Sigmoid colon (tissue), 4 donors: ENCODE data around the gene CBLN3.

Source experiments
- CTCF ChIP-seq, 4 experiments: fragments of 450-650 bp in 3 of 4; fragments of 200-600 bp in 1 of 4; IDR thresholded peaks; one replicate each; pipeline ENCODE4 v1.5.1; 2016 to 2019; ENCODE audit warnings: antibody characterized with exemption in 4 of 4, mild to moderate bottlenecking in 3 of 4, moderate library complexity in 2 of 4
- EP300 ChIP-seq, 4 donors: sonication (generic); formaldehyde crosslinking; IDR thresholded peaks; one replicate each; pipeline ENCODE4 v1.6.1; 2017; ENCODE audit warnings: antibody characterized with exemption in 4 of 4
- POLR2A ChIP-seq, 2 donors: fragments of 450-650 bp; IDR thresholded peaks; one replicate each; pipeline ENCODE4 v1.6.1; 2016; ENCODE audit warnings: antibody characterized with exemption in 2 of 2, mild to moderate bottlenecking in 2 of 2, moderate library complexity in 2 of 2
- POLR2AphosphoS5 ChIP-seq, 4 donors: sonication (generic); formaldehyde crosslinking; IDR thresholded peaks; one replicate each; pipeline ENCODE4 v1.6.1; 2017; ENCODE audit warnings: antibody characterized with exemption in 4 of 4

DNA sequence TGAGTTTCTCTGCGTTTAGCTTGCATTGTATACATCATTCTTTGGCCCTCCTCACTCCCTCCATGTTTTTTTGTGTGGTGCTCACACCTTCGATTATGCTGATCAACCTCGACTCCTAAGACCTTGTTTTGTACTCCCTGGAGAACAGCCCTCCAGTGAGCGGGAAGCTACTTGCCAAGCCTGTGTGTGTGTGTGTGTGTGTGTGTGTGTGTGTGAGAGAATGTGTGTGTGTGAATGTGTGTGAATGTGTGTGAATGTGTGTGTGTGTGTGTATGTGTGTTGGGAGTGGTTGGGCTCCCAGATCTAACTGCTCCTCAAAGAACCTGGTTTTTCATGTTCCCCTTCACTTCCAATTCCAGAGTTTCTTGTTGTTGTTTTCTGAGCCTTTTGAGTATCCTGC is 24.7 kb downstream of the CBLN3 start:
- TF ChIP-seq POLR2A (IDR thresholded peaks at IDR 0.05) (no peak), CTCF (IDR thresholded peaks at IDR 0.05) (no peak), EP300 (IDR thresholded peaks at IDR 0.05) (no peak), POLR2AphosphoS5 (IDR thresholded peaks at IDR 0.05) (no peak)
